GOT3 (cell line): ENCODE data around the gene RIPK4.

ENCODE experiments used
- DNase-seq: peaks from one replicate; lab custom pipeline; 2025; ENCODE audit warnings: mixed read lengths; lab: John Stamatoyannopoulos, UW

RIPK4 gene

GRCh38 chr21:41769111-41769510 lies 2.3 kb upstream of the RIPK4 start:
- DNase-seq = no peak

- DNase-seq = no peak
These were observed 1.7 kb upstream of the RIPK4 start for GRCh38 chr21:41768437-41769042.

- DNase-seq = no peak
These were observed 969 bp upstream of the RIPK4 start for GRCh38 chr21:41767606-41768436.

DNA sequence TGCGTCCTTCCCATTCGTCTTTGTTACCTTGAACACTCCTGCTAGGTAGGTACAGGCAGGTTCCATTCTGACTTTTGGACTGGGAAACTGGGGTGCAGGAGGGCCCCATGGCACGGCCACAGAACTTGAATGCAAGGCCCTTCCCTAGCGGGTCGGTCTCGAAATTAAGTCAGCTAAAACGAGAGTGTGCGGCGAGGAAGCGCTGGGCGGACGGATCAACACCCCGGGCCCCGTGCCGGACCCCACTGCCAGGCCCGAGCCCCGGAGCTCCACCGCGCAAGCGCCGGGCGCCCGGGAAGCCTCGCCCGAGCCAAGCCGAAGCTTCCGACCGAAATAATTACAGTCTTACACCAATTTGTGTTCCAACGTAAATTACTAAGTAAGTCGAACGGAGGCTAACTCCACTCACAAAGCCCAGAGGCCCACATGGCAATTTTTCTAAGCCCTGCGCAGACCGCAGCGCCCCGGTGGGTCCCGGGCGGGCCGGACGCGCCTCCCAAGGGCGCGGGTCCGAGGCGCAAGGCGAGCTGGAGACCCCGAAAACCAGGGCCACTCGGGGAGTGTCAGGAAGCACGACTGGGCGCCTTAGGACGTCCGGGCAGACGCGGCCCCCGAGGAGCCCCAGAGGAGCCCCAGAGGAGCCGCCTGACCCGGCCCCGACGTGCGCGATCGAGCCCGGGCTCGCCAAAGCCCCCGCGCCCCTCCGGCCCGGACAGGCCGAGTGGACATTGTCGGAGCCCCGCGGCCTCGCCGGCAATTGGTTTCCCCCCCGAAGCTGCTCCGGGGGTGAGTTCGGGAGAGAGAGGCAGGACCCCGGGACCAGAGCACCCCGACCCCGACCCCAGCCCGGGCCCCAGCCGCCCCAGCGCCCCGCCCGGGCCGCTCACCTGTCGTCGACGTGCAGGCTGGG lies 624 bp downstream of the RIPK4 start:
- DNase-seq = no peak

DNA sequence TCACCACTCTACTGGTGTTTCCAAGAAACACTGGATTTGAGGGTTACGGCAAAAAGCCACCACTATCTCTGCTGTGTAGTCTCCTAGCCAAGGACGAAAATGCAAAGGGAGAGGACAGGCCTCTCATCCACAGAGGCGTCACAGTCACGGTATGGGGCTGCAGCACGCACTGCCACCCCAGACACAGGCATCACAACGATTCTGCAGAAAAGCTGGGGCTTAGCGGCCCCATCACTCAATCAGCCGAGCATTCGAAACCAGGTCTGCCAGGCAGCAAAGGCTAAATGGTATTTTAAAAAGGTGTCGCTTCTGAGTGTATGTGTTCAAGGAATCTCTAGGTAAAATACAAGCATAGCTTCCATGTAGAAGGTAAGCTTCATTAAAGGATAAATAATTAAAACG lies 1.4 kb downstream of the RIPK4 start:
- no peak for DNase-seq

GRCh38 chr21:41764558-41765419 lies 2.1 kb downstream of the RIPK4 start:
- DNase-seq = no peak

DNA sequence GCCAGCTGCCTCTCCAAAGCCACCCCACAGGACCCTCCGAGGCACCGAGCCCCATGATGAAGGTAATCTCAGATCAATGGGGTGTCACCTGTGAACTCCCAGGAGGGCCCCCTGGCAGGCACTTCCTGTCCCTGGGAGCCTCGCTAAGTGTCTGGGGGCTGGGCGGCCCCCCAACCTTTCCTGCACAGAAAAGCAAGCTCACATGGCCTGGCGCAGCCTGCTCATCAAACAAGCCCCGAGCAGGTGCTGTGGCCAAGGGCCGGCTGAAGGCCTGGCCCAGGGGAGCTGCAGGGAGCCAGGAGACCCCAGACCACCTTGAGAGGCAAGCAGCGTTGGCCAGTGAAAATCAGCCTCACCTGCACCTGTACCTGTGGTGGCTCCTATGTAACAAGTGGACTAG lies 2.9 kb downstream of the RIPK4 start:
- no peak for DNase-seq

GRCh38 chr21:41763398-41763931 lies 3.4 kb downstream of the RIPK4 start:
- no peak for DNase-seq

- no peak for DNase-seq
These were observed 4.1 kb downstream of the RIPK4 start for GRCh38 chr21:41762753-41763152.

DNA sequence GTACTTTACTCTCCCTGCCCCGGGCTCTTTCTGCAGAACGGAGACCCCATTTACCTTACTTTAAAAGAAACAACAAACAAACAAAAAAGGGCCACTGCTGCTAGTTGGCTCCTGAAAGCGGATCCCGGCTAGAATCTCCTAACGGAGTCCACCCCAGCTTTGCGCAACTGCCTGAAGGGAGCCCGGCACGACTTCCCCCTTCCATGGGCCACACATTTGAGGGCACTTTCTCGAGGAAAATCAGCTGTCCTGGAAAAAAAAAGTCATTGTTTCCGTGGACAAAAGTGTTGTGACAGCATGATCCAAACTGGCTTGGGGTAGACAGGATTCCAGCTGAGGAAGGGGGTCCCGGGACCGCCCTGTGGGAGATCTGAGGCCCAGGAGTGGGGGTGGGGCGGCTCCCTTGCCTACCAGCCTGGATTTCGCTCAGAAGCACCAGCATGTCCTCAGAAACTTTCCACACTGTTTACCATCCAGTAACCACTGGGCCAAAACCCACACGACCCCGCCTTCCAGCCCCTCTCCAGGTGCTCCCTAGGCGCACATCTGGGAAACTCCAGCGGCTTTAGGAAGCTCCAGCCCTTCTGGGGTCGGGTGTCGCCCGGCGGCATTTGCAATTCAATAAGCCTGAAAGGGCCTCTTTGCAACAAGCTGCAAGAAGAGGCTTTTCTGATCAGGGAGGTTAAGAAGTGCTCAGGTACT lies 4.8 kb downstream of the RIPK4 start:
- no peak for DNase-seq

GRCh38 chr21:41761211-41761933 lies 5.5 kb downstream of the RIPK4 start:
- DNase-seq = no peak

DNA sequence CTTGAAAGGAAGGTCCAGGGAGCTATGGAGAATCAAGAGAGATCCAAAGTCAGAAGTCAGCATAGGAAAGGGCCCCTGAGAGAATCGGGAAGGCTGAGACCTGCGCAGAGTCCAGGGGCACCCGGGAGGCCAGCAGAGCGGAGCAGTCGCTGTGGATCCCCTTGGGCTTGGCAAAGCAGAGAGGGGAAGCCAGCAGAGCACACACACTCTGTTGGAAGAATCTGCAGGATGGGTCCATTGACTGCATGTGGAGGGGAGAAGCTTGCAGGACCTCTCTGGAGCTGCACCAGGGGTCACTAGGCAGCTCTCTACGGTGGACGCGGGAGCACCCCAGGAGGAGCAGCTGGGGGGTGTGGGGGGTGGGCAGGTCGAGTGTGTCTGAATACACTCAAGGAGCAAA lies 6.4 kb downstream of the RIPK4 start:
- DNase-seq = no peak

GRCh38 chr21:41759926-41760325 lies 6.9 kb downstream of the RIPK4 start:
- DNase-seq = no peak

DNA sequence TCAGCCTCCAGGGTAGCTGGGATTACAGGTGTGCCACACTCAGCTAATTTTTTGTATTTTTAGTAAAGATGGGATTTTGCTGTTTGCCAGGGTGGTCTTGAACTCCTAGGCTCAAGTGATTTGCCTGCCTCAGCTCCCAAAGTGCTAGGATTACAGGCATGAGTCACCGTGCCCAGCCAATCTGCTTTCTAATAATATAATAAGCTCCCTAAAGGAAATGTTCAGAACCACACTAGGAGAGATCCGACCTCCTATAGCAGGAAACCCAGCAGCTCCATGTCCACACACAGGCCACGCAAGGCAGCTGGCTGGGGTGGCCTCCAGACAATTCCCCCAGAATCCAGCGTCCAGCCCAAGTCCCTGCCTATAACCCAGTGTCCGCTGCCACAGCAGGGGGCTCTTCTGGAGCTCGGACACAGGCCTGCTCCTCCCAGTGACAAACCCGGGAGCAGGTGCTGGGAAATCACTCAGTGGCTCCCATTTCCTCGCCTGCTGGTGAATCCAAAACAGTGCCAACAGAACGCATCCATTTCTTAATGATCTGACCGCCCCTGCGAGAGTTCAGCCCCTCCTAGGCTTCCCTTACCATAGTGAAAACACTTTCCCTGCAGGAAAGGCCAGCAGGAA lies 7.5 kb downstream of the RIPK4 start:
- DNase-seq = no peak

GRCh38 chr21:41758550-41758949 lies 8.3 kb downstream of the RIPK4 start:
- DNase-seq = no peak

- DNase-seq = no peak
These were observed 10.7 kb downstream of the RIPK4 start for GRCh38 chr21:41755934-41756773.

DNA sequence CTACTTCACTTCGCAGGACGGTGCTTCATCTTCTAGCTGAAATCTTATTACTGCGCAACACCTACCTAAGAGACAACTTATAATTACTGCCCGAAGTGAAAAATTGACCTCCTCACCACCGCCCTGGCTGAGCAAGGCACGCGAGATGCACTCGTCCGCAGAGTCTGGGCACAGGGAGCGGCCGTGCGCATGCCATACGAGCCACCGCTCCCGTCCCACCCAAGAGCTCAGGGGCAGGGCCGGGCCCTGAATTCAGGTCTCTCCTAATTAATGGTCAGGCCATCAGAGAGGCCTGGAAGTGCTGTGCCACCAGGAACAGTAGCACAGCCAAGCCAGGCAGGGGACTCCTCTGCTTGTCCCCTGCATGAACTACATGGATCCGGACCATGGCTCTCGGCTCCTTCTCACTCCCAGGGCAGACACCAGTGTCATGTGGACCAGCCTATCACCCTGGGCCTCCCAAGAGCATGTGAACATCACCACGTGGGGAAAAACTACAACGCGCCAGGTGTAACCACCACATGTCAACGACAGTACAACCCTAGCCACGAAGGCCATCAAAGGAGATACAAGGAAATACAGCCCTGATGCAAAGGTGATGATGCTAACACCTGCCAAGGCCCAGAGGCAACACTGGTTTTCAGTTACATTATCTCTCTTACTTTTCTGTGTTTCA lies 11.5 kb downstream of the RIPK4 start:
- DNase-seq = no peak

- DNase-seq = no peak
These were observed 12.4 kb downstream of the RIPK4 start for GRCh38 chr21:41754479-41754891.
